ENCODE data around the gene RPS6KC1. TPM values are rescaled to one million over a fixed set of nuclear protein-coding genes. Genes with fewer than 3 reads are reported as not detected.

RPS6KC1 gene
- total RNA-seq, 1 experiment from 2014 or later = 20.5 TPM

DNA sequence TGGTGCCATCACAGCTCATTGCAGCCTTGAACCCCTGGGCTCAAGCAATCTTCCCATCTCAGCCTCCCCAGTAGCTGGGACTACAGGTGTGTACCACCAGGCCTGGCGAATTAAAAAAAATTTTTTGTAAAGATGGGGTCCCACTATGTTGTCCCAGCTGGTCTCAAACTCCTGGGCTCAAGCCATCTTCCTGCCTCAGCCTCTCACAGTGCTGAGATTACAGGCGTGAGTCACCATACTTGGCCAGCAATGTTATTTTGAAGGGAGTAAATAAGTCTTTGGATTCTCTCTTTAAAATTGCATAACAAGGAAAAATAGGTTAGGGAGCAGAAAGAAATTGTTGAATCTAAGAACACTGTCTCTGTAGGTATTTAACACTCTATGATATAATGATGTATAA, 111.3 kb downstream of the RPS6KC1 start:
- intact Hi-C loops (cut with micrococcal nuclease; ENCODE audit: unreplicated experiment) (no loop called here), in situ Hi-C loops (cut with HindIII; ENCODE audit: low pct_unique_long_range_greater_than_20kb, low sequenced_read_pairs) (no loop called here)
- ChIA-PET CTCF (no interaction called here), POLR2A (no interaction called here)
- ATAC-seq (no peak), DNase-seq (ENCODE audit: low read depth, low spot score) (no peak)
- Histone ChIP-seq H3K27me3 (ENCODE audit: control insufficient read depth, insufficient read depth, low read length) (no peaks in the 10 kb centered on the region), H3K9me3 (ENCODE audit: control insufficient read depth, insufficient read depth, low read depth, low read length) (no peaks in the 10 kb centered on the region), H3K36me3 (ENCODE audit: control insufficient read depth, insufficient read depth, low read length) (no peaks in the 10 kb centered on the region), H3K4me1 (ENCODE audit: control insufficient read depth, insufficient read depth, low read length) (no peaks in the 10 kb centered on the region), H3K4me3 (ENCODE audit: low read depth in 2 of 2, low read length in 2 of 2) (no peak overlapping the region), H3K27ac (ENCODE audit: low read length) (no peak overlapping the region)
- BruUV-seq (replicated peaks) = no TSS peak
- TF ChIP-seq POLR2AphosphoS5 (IDR thresholded peaks at IDR 0.05; ENCODE audit: low read depth, low read length) = no peak
- TF ChIP-seq TCF7L2 (IDR thresholded peaks at IDR 0.05; ENCODE audit: low read depth, low read length) = no peak
- TF ChIP-seq SIN3A (IDR thresholded peaks at IDR 0.05; ENCODE audit: borderline replicate concordance, insufficient read depth, low read depth, low read length) = no peak
- TF ChIP-seq, protein P1, sequence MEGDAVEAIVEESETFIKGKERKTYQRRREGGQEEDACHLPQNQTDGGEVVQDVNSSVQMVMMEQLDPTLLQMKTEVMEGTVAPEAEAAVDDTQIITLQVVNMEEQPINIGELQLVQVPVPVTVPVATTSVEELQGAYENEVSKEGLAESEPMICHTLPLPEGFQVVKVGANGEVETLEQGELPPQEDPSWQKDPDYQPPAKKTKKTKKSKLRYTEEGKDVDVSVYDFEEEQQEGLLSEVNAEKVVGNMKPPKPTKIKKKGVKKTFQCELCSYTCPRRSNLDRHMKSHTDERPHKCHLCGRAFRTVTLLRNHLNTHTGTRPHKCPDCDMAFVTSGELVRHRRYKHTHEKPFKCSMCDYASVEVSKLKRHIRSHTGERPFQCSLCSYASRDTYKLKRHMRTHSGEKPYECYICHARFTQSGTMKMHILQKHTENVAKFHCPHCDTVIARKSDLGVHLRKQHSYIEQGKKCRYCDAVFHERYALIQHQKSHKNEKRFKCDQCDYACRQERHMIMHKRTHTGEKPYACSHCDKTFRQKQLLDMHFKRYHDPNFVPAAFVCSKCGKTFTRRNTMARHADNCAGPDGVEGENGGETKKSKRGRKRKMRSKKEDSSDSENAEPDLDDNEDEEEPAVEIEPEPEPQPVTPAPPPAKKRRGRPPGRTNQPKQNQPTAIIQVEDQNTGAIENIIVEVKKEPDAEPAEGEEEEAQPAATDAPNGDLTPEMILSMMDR (IDR thresholded peaks at IDR 0.05) = no peak
- TF ChIP-seq, protein P2, sequence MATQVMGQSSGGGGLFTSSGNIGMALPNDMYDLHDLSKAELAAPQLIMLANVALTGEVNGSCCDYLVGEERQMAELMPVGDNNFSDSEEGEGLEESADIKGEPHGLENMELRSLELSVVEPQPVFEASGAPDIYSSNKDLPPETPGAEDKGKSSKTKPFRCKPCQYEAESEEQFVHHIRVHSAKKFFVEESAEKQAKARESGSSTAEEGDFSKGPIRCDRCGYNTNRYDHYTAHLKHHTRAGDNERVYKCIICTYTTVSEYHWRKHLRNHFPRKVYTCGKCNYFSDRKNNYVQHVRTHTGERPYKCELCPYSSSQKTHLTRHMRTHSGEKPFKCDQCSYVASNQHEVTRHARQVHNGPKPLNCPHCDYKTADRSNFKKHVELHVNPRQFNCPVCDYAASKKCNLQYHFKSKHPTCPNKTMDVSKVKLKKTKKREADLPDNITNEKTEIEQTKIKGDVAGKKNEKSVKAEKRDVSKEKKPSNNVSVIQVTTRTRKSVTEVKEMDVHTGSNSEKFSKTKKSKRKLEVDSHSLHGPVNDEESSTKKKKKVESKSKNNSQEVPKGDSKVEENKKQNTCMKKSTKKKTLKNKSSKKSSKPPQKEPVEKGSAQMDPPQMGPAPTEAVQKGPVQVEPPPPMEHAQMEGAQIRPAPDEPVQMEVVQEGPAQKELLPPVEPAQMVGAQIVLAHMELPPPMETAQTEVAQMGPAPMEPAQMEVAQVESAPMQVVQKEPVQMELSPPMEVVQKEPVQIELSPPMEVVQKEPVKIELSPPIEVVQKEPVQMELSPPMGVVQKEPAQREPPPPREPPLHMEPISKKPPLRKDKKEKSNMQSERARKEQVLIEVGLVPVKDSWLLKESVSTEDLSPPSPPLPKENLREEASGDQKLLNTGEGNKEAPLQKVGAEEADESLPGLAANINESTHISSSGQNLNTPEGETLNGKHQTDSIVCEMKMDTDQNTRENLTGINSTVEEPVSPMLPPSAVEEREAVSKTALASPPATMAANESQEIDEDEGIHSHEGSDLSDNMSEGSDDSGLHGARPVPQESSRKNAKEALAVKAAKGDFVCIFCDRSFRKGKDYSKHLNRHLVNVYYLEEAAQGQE (IDR thresholded peaks at IDR 0.05; ENCODE audit: insufficient read depth in 1 of 2, low read depth in 2 of 2, low read length in 1 of 2) = no peak

DNA sequence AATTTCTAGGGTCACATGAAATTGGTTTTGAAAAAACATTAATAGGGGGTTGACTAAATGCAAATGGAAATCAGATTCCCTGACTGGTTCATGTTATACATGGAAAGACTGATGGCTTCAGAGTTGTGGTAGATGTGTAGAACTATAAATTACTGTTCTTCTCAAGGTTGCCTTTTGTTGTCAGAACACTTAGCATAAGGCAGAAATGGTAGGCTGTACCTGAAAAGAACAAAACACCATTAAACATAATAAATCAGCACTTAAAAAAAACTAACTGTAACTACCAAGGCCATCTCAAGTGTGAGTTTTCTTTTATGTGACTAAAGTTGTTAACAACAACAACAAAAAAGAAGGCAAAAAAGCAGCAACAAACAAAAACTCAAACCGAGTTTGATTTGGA, 111.8 kb downstream of the RPS6KC1 start:
- in situ Hi-C loops (cut with HindIII; ENCODE audit: low pct_unique_long_range_greater_than_20kb, low sequenced_read_pairs) = no loop called here

More for the DNA sequence above, 111.8 kb downstream of the RPS6KC1 start:
- BruUV-seq (replicated peaks) = no TSS peak
- TF ChIP-seq SIN3A (IDR thresholded peaks at IDR 0.05; ENCODE audit: borderline replicate concordance, insufficient read depth, low read depth, low read length) (no peak), POLR2AphosphoS5 (IDR thresholded peaks at IDR 0.05; ENCODE audit: low read depth, low read length) (no peak), TCF7L2 (IDR thresholded peaks at IDR 0.05; ENCODE audit: low read depth, low read length) (no peak)
- TF ChIP-seq, protein P2 (IDR thresholded peaks at IDR 0.05; ENCODE audit: insufficient read depth in 1 of 2, low read depth in 2 of 2, low read length in 1 of 2) = no peak
- TF ChIP-seq, protein P1 (IDR thresholded peaks at IDR 0.05) = no peak
- no peaks in the 10 kb centered on the region for H3K36me3 ChIP-seq (ENCODE audit: control insufficient read depth, insufficient read depth, low read length)
- H3K27me3 ChIP-seq (ENCODE audit: control insufficient read depth, insufficient read depth, low read length) = no peaks in the 10 kb centered on the region
- ATAC-seq (no peak), DNase-seq (ENCODE audit: low read depth, low spot score) (no peak)
- H3K4me1 ChIP-seq (ENCODE audit: control insufficient read depth, insufficient read depth, low read length) = no peaks in the 10 kb centered on the region
- no peaks in the 10 kb centered on the region for H3K9me3 ChIP-seq (ENCODE audit: control insufficient read depth, insufficient read depth, low read depth, low read length)
- intact Hi-C loops (cut with micrococcal nuclease; ENCODE audit: unreplicated experiment) = no loop called here
- CTCF ChIA-PET = no interaction called here
- H3K4me3 ChIP-seq (ENCODE audit: low read depth in 2 of 2, low read length in 2 of 2) = no peak overlapping the region
- no peak overlapping the region for H3K27ac ChIP-seq (ENCODE audit: low read length)
- POLR2A ChIA-PET = no interaction called here

All from Panc1 (cell line).